HUES64 (cell line): Measurements from ENCODE around the gene PROC.
"Not testable (repeated sequence)": the region's sequence is repeated elsewhere in the genome, so short reads cannot be mapped to it uniquely, and the experiment has no call there.

ENCODE experiments used
- H3K27ac ChIP-seq: 2 replicates; pipeline ENCODE4 v1.7.0; 2013; ENCODE audit warnings: low read depth, low read length, inconsistent platforms
- H3K27me3 ChIP-seq: 2 replicates; pipeline ENCODE4 v1.6.1; 2013; ENCODE audit warnings: mild to moderate bottlenecking, low read length; ENCODE audit not compliant: insufficient read depth
- H3K36me3 ChIP-seq: 2 replicates; pipeline ENCODE4 v1.6.1; 2013; ENCODE audit warnings: mild to moderate bottlenecking, low read length; ENCODE audit not compliant: insufficient read depth
- H3K4me1 ChIP-seq: 2 replicates; pipeline ENCODE4 v1.6.1; 2013; ENCODE audit warnings: mild to moderate bottlenecking, low read length, moderate library complexity; ENCODE audit not compliant: insufficient read depth
- H3K4me3 ChIP-seq: 2 replicates; pipeline ENCODE4 v1.5.1; 2013; ENCODE audit warnings: mild to moderate bottlenecking, low read length, moderate library complexity
- H3K9ac ChIP-seq: 2 replicates; pipeline ENCODE4 v1.6.1; 2013; ENCODE audit warnings: mild to moderate bottlenecking, low read depth, low read length
- H3K9me3 ChIP-seq: 2 replicates; pipeline ENCODE4 v1.6.1; 2013; ENCODE audit warnings: low read depth, low read length; ENCODE audit not compliant: insufficient read depth
- WGBS: fragments of 150-250, 120-280 bp; methylation state at CpG from one replicate; pipeline ENCODE4 v1.1.7; 2013; ENCODE audit warnings: missing lambda C conversion rate; 5-methylcytosine and 5-hydroxymethylcytosine counted together

Gene PROC

DNA sequence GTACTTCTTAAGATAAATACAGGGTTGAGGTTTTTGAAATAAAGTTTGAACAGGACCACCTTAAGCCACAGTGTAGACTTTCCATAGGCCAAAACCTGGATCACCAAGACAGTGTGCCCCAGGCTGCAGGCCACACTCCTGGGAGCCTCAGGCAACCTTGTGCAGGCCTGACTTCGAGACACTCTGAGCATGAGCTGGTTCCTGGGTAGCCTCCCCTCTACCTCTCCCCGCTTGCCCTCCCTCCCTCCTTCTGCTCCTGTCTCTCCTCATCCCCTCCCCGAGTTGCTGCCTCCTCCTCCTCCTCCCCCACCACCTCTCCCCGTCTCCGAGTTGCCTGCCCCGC, 10.6 kb upstream of the PROC start:
- peaks cover 14% of the 10 kb centered on the region; the same call in 1 of the 2 replicates for H3K4me1 ChIP-seq
- H3K27ac ChIP-seq: no peak overlapping the region
- H3K36me3 ChIP-seq: no peaks in the 10 kb centered on the region
- H3K9ac ChIP-seq: no peak overlapping the region
- H3K27me3 ChIP-seq: no peaks in the 10 kb centered on the region
- 11% methylated on average over 3 of the region's 6 CpGs for WGBS
- H3K9me3 ChIP-seq: no peaks in the 10 kb centered on the region
- peak overlapping the region; percentile 67 for H3K4me3 ChIP-seq

DNA sequence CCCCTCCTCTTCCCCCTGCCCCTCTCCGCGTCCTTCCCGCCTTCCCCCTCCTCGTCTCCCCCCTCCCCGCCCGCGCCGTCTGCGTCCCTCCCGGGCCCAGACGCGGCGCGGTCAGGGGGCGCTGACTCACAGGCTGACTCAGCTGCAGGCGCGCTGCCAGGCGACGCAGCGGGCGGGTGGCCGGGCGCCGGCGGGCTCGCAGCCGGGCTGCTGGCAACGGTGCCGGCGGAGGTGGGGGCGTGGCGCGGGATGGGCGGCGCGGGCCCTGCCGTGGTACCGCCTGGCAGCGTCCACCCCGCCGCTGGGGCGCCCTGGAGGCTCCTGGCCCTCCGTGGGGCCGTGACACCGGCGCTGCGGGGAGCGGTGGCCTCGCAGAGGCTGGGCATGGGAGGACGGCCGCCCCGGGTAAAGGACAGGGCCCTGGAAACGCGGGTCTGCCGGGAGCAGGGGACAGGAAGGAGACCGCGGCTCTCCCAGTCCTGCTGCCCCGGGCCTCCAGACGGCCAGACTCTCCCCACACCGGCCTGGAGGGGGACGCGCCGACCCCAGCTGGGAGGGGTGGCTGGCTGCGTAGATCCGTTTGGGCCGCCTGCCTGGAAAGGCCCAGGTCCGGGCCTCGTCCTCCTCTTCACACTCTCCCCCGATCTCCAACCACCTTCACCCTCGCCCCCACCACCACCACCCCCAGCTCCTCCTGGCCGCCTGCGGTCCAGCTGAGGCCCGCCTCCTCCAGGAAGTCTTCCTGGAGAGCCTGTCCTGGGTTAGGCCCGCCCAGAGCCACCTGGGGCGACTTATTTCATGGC, 10.0 kb upstream of the PROC start:
- peaks cover 4% of the 10 kb centered on the region; the same call in 1 of the 2 replicates for H3K9me3 ChIP-seq
- H3K4me1 ChIP-seq: peaks cover 14% of the 10 kb centered on the region; the same call in 1 of the 2 replicates
- peak overlapping the region; percentile 67 for H3K4me3 ChIP-seq
- H3K27ac ChIP-seq: peak overlapping the region; percentile 77
- WGBS: under 1% methylated on average over 75 of the region's 75 CpGs
- H3K27me3 ChIP-seq: no peaks in the 10 kb centered on the region
- H3K36me3 ChIP-seq: no peaks in the 10 kb centered on the region
- peak overlapping the region; percentile 75 for H3K9ac ChIP-seq

DNA sequence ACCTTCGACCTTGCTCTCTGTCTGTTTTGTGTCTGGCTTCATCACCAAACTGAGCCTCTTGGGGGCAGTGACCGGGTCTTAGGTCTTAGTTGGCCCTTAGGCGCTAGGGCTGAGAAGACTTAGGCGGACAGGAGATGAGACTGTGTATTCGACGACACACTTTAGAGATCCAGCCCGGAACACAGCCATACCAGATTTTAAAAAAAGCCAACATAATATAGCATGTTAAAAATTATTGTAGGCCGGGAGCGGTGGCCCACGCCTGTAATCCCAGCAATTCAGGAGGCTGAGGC, 9.5 kb upstream of the PROC start:
- H3K9me3 ChIP-seq: peaks cover 6% of the 10 kb centered on the region; the same call in 1 of the 2 replicates
- WGBS: 56% methylated on average over 10 of the region's 10 CpGs
- no peaks in the 10 kb centered on the region for H3K27me3 ChIP-seq
- H3K36me3 ChIP-seq: no peaks in the 10 kb centered on the region
- peak overlapping the region; percentile 75; the same call in 1 of the 2 replicates for H3K9ac ChIP-seq
- H3K27ac ChIP-seq: peak overlapping the region; percentile 77
- H3K4me1 ChIP-seq: peaks cover 14% of the 10 kb centered on the region; the same call in 1 of the 2 replicates
- peak overlapping the region; percentile 67 for H3K4me3 ChIP-seq

DNA sequence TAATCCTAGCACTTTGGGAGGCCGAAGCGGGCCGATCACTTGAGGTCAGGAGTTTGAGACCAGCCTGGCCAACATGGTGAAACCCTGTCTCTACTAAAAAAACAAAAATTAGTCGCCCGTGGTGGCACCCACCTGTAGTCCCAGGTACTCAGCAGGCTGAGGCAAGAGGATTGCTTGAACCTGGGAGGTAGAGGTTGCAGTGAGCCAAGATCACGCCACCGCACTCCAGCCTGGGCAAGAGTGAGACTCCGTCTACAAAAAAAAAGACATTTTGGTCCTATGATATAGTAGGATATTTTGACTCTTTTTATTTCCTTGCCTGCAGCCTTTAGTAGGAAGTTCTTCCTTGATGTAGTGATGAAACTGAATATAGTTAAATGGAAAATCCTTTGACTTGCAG, 8.5 kb upstream of the PROC start:
- not testable (repeated sequence) for H3K9ac ChIP-seq, H3K27me3 ChIP-seq, H3K27ac ChIP-seq, H3K4me3 ChIP-seq, H3K36me3 ChIP-seq, H3K9me3 ChIP-seq
- peaks cover 14% of the 10 kb centered on the region; the same call in 1 of the 2 replicates for H3K4me1 ChIP-seq
- WGBS: 96% methylated on average over 8 of the region's 8 CpGs

DNA sequence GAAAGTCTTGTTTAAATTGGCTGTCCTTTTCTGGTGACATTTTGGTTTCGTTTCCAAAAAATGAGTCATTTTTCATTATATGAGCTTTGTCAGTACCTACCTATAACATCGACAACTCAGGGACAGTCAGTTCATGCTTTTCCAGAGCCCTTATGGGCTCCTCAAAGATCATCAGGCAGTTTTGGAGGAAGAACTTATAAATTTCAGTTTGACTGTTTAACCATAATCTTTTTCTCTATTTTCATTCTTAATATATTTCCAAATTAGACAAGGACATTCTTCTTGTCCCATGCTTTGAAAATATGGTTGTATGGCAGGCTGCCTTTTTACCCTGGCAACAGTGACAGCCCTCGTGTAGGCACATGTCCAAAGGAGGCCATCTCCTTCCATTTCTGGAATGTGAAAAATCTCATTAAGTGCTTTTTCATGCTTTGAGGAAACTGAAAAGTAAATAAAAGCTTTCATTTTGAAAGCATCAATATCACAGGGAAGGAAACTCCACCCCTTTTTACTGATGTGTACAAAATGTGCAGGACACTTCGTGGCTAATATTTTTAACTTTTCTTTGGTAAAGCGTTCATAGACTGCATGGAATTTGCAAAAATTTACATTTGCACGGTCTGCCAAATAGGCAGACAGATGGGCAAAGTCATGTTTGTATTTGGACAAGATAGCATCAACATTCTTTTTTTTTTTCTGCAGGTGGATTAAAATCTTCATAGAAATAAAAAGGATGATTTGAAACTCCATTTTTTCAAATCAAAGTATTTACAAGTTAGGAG, 7.2 kb upstream of the PROC start:
- no peak overlapping the region for H3K27ac ChIP-seq
- no peak overlapping the region for H3K4me3 ChIP-seq
- 88% methylated on average over 6 of the region's 6 CpGs for WGBS
- H3K9me3 ChIP-seq: peaks cover 6% of the 10 kb centered on the region; the same call in 1 of the 2 replicates
- H3K4me1 ChIP-seq: peaks cover 11% of the 10 kb centered on the region; the same call in 1 of the 2 replicates
- H3K9ac ChIP-seq: no peak overlapping the region
- peaks cover 16% of the 10 kb centered on the region for H3K27me3 ChIP-seq
- H3K36me3 ChIP-seq: no peaks in the 10 kb centered on the region

DNA sequence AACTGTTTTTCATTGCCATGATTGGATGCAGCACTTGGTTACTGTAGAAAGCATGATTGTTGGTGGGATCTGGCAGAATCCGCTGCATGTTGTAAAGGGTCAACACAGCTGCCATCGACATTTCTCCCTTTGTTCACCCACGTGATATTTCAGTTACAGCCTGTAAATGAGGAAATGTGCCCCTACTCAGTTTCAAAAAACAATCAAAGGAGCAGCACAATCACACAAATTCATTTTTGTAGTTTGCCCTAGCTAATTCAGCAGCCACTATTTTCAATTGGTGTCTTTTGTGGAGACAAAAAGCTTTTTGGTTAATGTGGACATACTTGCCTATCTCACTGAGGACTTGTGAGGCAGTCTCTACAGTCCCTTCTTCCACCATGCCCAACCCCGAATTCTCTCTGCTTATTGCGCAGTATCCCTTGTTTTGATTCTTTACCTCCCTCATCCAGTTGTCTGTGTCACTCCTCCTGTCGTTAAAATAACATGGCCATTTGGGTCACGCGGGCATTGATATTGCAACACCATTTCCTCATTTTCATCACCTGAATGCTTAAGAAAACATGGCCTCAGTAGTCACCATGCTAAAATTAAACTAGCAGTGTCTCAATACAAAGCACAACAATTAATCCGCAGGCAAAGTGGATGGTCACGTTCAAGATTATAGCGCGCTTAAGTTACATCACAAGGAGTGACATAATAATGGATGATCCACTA, 6.4 kb upstream of the PROC start:
- Histone ChIP-seq H3K36me3 (no peaks in the 10 kb centered on the region), H3K27me3 (peaks cover 23% of the 10 kb centered on the region), H3K4me3 (no peak overlapping the region), H3K9me3 (peaks cover 6% of the 10 kb centered on the region; the same call in 1 of the 2 replicates), H3K27ac (no peak overlapping the region), H3K4me1 (peaks cover 14% of the 10 kb centered on the region; the same call in 1 of the 2 replicates), H3K9ac (no peak overlapping the region)
- WGBS: 86% methylated on average over 12 of the region's 12 CpGs

DNA sequence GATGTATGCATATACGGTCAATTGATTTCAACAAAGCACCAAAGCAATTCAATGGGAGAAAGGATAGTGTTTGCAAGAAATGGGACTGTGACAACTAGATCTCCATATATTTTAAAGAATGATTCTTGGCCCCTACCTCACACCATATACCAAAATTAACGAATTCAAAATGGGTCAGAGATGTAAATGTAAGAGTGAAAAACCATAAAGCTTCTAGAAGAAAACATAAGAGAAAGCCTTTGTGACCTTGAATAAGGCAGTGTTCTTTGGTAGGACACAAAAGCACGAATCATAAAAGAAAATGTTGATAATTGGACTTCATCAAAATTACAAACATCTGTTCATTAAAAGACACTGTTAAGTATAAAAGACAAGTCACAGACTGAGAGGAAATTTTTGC, 5.0 kb upstream of the PROC start:
- no peak overlapping the region for H3K9ac ChIP-seq
- H3K36me3 ChIP-seq: no peaks in the 10 kb centered on the region
- peaks cover 9% of the 10 kb centered on the region; the same call in 1 of the 2 replicates for H3K4me1 ChIP-seq
- peaks cover 37% of the 10 kb centered on the region for H3K27me3 ChIP-seq
- H3K4me3 ChIP-seq: no peak overlapping the region
- H3K9me3 ChIP-seq: peaks cover 6% of the 10 kb centered on the region; the same call in 1 of the 2 replicates
- 100% methylated on average over 1 of the region's 3 CpGs for WGBS
- no peak overlapping the region for H3K27ac ChIP-seq

DNA sequence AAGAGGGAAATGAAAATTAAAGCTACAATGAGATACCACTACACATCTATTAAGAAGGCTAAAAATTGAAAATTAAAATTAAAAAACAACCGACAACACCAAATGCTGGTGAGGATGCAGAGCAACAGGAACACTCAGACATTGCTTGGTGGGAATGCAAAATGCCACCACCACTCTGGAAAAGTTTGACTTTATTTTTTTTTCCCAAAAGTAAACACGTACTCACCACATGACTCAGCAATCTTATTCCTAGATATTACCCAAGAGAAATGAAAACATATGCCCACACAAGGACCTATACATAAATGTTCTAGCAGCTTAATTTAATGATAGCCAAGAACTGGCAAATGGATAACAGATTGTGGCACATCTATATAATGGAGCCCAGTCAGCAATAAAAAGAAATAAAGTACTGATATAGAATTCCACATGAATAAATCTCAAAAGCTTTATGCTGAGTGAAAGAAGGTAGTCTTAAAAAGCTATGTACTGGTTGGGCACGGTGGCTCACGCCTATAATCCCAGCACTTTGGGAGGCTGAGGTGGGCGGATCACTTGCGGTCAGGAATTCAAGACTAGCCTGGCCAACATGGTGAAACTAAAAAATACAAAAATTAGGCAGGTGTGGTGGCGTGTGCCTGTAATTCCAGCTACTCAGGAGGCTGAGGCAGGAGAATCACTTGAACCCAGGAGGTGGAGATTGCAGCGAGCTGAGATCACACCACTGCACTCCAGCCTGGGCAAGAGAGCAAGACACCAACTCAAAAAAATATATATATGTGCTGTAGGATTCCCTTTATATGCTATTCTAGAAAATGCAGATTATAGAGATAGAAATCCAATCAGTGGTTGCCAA, 4.2 kb upstream of the PROC start:
- H3K9me3 ChIP-seq: peaks cover 6% of the 10 kb centered on the region; the same call in 1 of the 2 replicates
- no peak overlapping the region for H3K4me3 ChIP-seq
- H3K36me3 ChIP-seq: no peaks in the 10 kb centered on the region
- no peak overlapping the region for H3K27ac ChIP-seq
- WGBS: 96% methylated on average over 8 of the region's 8 CpGs
- H3K27me3 ChIP-seq: peaks cover 39% of the 10 kb centered on the region
- 0 out of 2 replicates have a peak, but pooled peaks cover 4% of the 10 kb centered on the region for H3K4me1 ChIP-seq
- H3K9ac ChIP-seq: no peak overlapping the region

DNA sequence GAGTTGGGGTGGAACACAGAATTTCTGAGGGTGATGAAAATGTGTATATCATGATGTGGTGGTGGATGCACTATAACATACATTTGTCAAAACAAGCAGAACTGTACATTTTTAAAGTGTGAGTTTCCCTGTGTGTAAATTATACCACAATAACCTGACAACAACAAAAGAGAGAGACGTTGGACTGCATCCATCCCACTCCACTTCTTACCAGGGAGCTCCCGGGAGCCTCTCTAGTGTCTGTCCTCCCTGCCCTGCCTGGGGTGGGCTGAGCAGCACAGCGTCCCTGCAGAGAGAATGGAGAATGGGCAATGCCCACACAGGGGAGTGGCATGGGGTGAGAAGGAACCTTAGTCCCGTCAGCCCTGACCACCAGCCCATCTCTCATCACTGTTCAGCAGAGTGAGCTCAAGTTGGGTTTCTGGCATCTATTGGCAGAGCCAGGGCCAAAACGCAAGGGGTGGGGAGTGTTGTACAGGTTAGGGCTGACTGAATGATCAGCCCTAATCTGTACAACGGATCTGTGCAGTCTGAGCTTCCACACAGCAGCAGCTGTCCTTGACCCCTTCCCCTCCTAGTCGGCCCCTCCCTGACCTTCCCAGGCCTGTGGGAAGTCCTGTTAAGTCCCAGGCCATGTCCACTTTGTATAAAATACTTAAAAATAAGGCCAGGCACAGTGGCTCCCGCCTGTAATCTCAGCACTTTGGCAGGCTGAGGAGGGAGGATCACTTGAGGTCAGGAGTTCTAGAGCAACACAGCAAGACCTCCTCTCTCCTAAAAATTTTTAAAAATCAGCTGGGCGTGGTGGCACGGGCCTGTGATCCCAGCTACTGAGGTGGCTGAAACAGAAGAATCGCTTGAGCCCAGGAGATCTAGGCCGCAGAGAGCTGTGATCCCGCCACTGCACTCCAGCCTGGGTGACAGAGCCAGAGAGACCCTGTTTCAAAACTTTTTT, 3.3 kb upstream of the PROC start:
- 90% methylated on average over 13 of the region's 13 CpGs for WGBS
- H3K4me1 ChIP-seq: 0 out of 2 replicates have a peak, but pooled peaks cover 3% of the 10 kb centered on the region
- H3K27me3 ChIP-seq: peaks cover 39% of the 10 kb centered on the region
- peaks cover 6% of the 10 kb centered on the region; the same call in 1 of the 2 replicates for H3K9me3 ChIP-seq
- no peaks in the 10 kb centered on the region for H3K36me3 ChIP-seq
- no peak overlapping the region for H3K4me3 ChIP-seq
- no peak overlapping the region for H3K27ac ChIP-seq
- H3K9ac ChIP-seq: no peak overlapping the region
